IMR-90 (cell line): Measurements from ENCODE around the gene BEX1. TPM values are rescaled to one million over a fixed set of nuclear protein-coding genes. Genes with fewer than 3 reads are reported as not detected.

Experiments used
- ATAC-seq: fragments of 200-7000 bp; cut with Tn5 transposase; 2 replicates; pipeline ENCODE4 v1.9.1; 2020; ENCODE audit warnings: low read depth, mild to moderate bottlenecking, moderate library complexity
- BruUV-seq: library from RNA; stranded (reverse); fragments of 400-500 nt; replicated peaks from 2 replicates; lab custom pipeline; 2021; lab: Mats Ljungman, UMichigan
- CTCF ChIA-PET: fragments of 300-600 bp; formaldehyde crosslinking; extraction: SDS; loops from one replicate; lab custom pipeline; 2021; ENCODE audit warnings: antibody characterized with exemption; lab: Yijun Ruan, JAX
- POLR2A ChIA-PET: fragments of 300-600 bp; sonication (Branson Sonifier 250); formaldehyde crosslinking; loops from one replicate; lab custom pipeline; 2022; ENCODE audit warnings: antibody characterized with exemption; ENCODE audit not compliant: unreplicated experiment; lab: Charles Lee
- DNase-seq: peaks from one replicate; pipeline ENCODE4 v3.0.0; 2013
- H2AFZ ChIP-seq: replicated peaks from 2 replicates; pipeline ENCODE3; 2013; ENCODE audit warnings: low read length, mild to moderate bottlenecking; ENCODE audit not compliant: poor library complexity
- H2AK5ac ChIP-seq: 2 replicates; pipeline ENCODE4 v1.6.1; 2013; ENCODE audit warnings: low read depth, low read length, inconsistent platforms
- H2AK9ac ChIP-seq: replicated peaks from 2 replicates; pipeline ENCODE3; 2013; ENCODE audit warnings: mild to moderate bottlenecking, low read depth, low read length, moderate library complexity; ENCODE audit not compliant: poor library complexity
- H2BK120ac ChIP-seq: 2 replicates; pipeline ENCODE4 v1.6.1; 2013; ENCODE audit warnings: low read depth, low read length, inconsistent platforms
- H2BK15ac ChIP-seq: 3 replicates; pipeline ENCODE4 v1.6.1; 2013; ENCODE audit warnings: low read depth, low read length, inconsistent platforms
- H2BK20ac ChIP-seq: 2 replicates; pipeline ENCODE4 v1.6.1; 2013; ENCODE audit warnings: low read depth, mild to moderate bottlenecking, inconsistent platforms, low read length, moderate library complexity
- H2BK5ac ChIP-seq: 2 replicates; pipeline ENCODE4 v1.6.1; 2013; ENCODE audit warnings: mild to moderate bottlenecking, low read depth, low read length, inconsistent platforms; ENCODE audit not compliant: poor library complexity, severe bottlenecking
- H3K14ac ChIP-seq: replicated peaks from 2 replicates; pipeline ENCODE4 v1.6.1; 2013; ENCODE audit warnings: low read depth, low read length, inconsistent platforms
- H3K18ac ChIP-seq: 2 replicates; pipeline ENCODE4 v1.6.1; 2013; ENCODE audit warnings: low read depth, low read length, control low read depth
- H3K23ac ChIP-seq: 2 replicates; pipeline ENCODE4 v1.6.1; 2013; ENCODE audit warnings: low read depth, low read length, inconsistent platforms
- H3K27ac ChIP-seq: 2 replicates; pipeline ENCODE4 v1.5.1; 2013; ENCODE audit warnings: mild to moderate bottlenecking, control low read depth, low read length; ENCODE audit not compliant: insufficient read depth
- H3K27me3 ChIP-seq: 2 replicates; pipeline ENCODE4 v1.6.1; 2013; ENCODE audit warnings: low read length; ENCODE audit not compliant: control insufficient read depth, insufficient read depth
- H3K36me3 ChIP-seq: 2 replicates; pipeline ENCODE4 v1.6.1; 2013; ENCODE audit warnings: low read length, mixed read lengths; ENCODE audit not compliant: control insufficient read depth, insufficient read depth
- H3K4ac ChIP-seq: 2 replicates; pipeline ENCODE4 v1.6.1; 2013; ENCODE audit warnings: low read depth, low read length, inconsistent platforms
- H3K4me1 ChIP-seq: 2 replicates; pipeline ENCODE4 v1.6.1; 2013; ENCODE audit warnings: low read length, mixed read lengths; ENCODE audit not compliant: control insufficient read depth, insufficient read depth
- H3K4me2 ChIP-seq: 2 replicates; pipeline ENCODE4 v1.6.1; 2013; ENCODE audit warnings: low read depth, mild to moderate bottlenecking, control low read depth, low read length, moderate library complexity
- H3K4me3 ChIP-seq: 2 replicates; pipeline ENCODE4 v1.5.1; 2013; ENCODE audit warnings: low read depth, mild to moderate bottlenecking, control low read depth, low read length, moderate library complexity; ENCODE audit not compliant: insufficient read depth
- H3K56ac ChIP-seq: 2 replicates; pipeline ENCODE4 v1.6.1; 2013; ENCODE audit warnings: low read length, inconsistent platforms; ENCODE audit not compliant: insufficient read depth; ENCODE audit errors: extremely low read depth
- H3K79me1 ChIP-seq, 2 experiments: 2 replicates each; pipeline ENCODE4 v1.6.1; 2013; ENCODE audit warnings: low read length in 2 of 2, inconsistent platforms in 1 of 2, low read depth in 1 of 2
- H3K9ac ChIP-seq: 2 replicates; pipeline ENCODE4 v1.6.1; 2013; ENCODE audit warnings: low read depth, low read length, control low read depth
- H3K9me1 ChIP-seq: 2 replicates; pipeline ENCODE4 v1.6.1; 2013; ENCODE audit warnings: low read length, inconsistent platforms; ENCODE audit not compliant: insufficient read depth
- H3K9me3 ChIP-seq: 2 replicates; pipeline ENCODE4 v1.6.1; 2013; ENCODE audit warnings: low read length; ENCODE audit not compliant: control insufficient read depth, insufficient read depth
- H4K20me1 ChIP-seq: 2 replicates; pipeline ENCODE4 v1.6.1; 2013; ENCODE audit warnings: low read length, inconsistent platforms; ENCODE audit not compliant: insufficient read depth
- H4K5ac ChIP-seq: 2 replicates; pipeline ENCODE4 v1.6.1; 2013; ENCODE audit warnings: mild to moderate bottlenecking, low read depth, low read length, control low read depth
- H4K8ac ChIP-seq, 2 experiments: 2 replicates each; pipeline ENCODE4 v1.6.1; 2013; ENCODE audit warnings: low read depth in 2 of 2, low read length in 2 of 2, control low read depth in 1 of 2, inconsistent platforms in 1 of 2
- H4K91ac ChIP-seq: 2 replicates; pipeline ENCODE4 v1.6.1; 2013; ENCODE audit warnings: low read depth, low read length, inconsistent platforms; ENCODE audit not compliant: insufficient read depth
- POLR2A ChIP-seq: IDR thresholded peaks from 2 replicates; pipeline ENCODE4 v1.6.1; 2012; ENCODE audit warnings: mild to moderate bottlenecking, low read depth, low read length
- WGBS, 2 experiments: methylation state at CpG; one replicate each; pipeline versions ENCODE4 v1.1.5 to v1.1.7; 2013; ENCODE audit warnings: missing lambda C conversion rate in 2 of 2; ENCODE audit not compliant: insufficient read length in 1 of 2; ENCODE audit errors: extremely low coverage in 2 of 2; 5-methylcytosine and 5-hydroxymethylcytosine counted together
- dilution Hi-C: fragments of 300-500 bp; cut with HindIII; formaldehyde crosslinking; loops from one replicate; pipeline ENCODE4 v1.14.3; 2018; ENCODE audit warnings: low sequenced_read_pairs; ENCODE audit not compliant: unreplicated experiment
- in situ Hi-C: fragments of 300-500 bp; cut with MboI; formaldehyde crosslinking; loops from 3 replicates; pipeline ENCODE4 v1.14.3; 2019; ENCODE audit warnings: low sequenced_read_pairs, inconsistent platforms, mixed read lengths
- intact Hi-C: fragments of 100-400 bp; cut with micrococcal nuclease; formaldehyde crosslinking; loops from 2 replicates; pipeline ENCODE4 v1.10.0; 2022
- polyA plus RNA-seq, 3 experiments: library from polyadenylated mRNA; depleted of rRNA; stranded (reverse); fragments of >200 nt; gene quantifications; 2 replicates each; pipeline ENCODE4 v1.2.3, GENCODE V29; 2012; ENCODE audit warnings: low replicate concordance in 1 of 3
- total RNA-seq: library from RNA; depleted of rRNA; stranded (reverse); fragments of >200 nt; gene quantifications from 2 replicates; pipeline ENCODE4 v1.2.3, GENCODE V29; 2012

The BEX1 gene
- total and polyA plus RNA-seq, 2 of the 4 experiments (the other 2 are of a cell fraction): 0.18 to 0.27 TPM

DNA sequence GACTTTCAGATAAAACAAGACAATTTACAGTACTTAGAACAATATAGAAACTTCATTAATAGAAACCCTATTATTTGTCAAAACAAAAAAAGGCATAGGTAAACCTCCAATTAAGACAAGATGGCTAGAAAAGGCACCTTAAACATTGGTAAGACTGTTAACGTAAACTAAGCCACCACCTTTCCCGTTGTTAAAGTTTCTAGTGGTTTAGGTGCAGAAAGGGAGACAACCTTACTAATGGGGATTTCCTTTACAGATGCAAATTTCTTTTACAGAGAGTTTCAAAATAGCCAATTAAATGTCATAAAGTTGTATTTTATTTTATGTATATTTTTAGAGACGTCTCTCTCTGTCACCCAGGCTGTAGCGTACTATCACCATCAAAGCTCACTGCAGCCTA is 36.5 kb upstream of the BEX1 start:
- Histone ChIP-seq H4K91ac (no peak overlapping the region), H3K4me1 (no peaks in the 10 kb centered on the region), H2BK120ac (no peak overlapping the region), H3K9me3 (no peaks in the 10 kb centered on the region), H3K79me1 (no peaks in the 10 kb centered on the region), H2BK20ac (no peak overlapping the region), H2BK15ac (no peak overlapping the region), H3K18ac (no peak overlapping the region), H3K9me1 (no peaks in the 10 kb centered on the region), H2AK9ac (no peak overlapping the region), H3K4me2 (no peak overlapping the region), H3K56ac (no peak overlapping the region), H2BK5ac (no peak overlapping the region), H3K27ac (no peak overlapping the region), H2AK5ac (no peak overlapping the region), H3K27me3 (peaks cover 2% of the 10 kb centered on the region), H3K36me3 (no peaks in the 10 kb centered on the region), H3K9ac (no peak overlapping the region), H3K4me3 (no peak overlapping the region), H3K23ac (no peak overlapping the region), H3K4ac (no peak overlapping the region), H4K20me1 (no peaks in the 10 kb centered on the region), H4K5ac (no peak overlapping the region), H4K8ac (no peak overlapping the region), H2AFZ (no peak overlapping the region), H3K14ac (no peak overlapping the region)
- ATAC-seq (no peak), DNase-seq (no peak)
- ChIA-PET CTCF (no interaction called here), POLR2A (no interaction called here)
- no peak for TF ChIP-seq POLR2A
- intact Hi-C loops: no loop called here
- no CpG with 5 or more reads among the region's 4 CpGs for WGBS, 2 experiments
- no TSS peak for BruUV-seq
- dilution Hi-C loops: no loop called here
- in situ Hi-C loops: no loop called here
